HG03175 (cell line): ENCODE results near the gene ITGA7.

Source experiments
- ATAC-seq: cut with Tn5 transposase; IDR thresholded peaks from one replicate; pipeline ENCODE4 v1.9.1; 2021; ENCODE audit warnings: mild to moderate bottlenecking, moderate library complexity; ENCODE audit not compliant: unreplicated experiment

ITGA7 gene

GRCh38 chr12:55707841-55708694, at the start of gene ITGA7:
ITGA7 (minus strand) TSS chr12:55707904; CDS start chr12:55707682, 222 bp downstream.
- peak; percentile 54 for ATAC-seq

DNA sequence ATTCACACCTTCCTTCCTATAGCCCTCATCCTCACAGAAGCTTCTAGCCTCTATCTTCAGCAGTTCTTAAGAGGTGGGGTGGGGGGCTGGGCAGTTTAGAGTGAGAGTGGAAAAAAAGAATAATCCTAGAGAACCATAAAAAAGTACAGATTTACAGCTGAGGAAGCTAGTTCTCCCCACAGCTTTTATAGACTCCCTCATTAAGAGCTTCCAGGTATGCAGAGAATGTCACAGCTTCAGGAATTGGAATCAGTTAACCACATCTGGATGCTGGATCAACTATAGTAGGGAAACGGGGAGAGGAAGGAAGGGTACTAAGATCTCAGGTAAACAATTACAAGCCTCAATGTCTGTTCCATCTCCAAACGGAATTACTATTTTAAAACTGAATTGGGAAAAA, 47.5 kb upstream of the ITGA7 start:
- ATAC-seq: no peak

DNA sequence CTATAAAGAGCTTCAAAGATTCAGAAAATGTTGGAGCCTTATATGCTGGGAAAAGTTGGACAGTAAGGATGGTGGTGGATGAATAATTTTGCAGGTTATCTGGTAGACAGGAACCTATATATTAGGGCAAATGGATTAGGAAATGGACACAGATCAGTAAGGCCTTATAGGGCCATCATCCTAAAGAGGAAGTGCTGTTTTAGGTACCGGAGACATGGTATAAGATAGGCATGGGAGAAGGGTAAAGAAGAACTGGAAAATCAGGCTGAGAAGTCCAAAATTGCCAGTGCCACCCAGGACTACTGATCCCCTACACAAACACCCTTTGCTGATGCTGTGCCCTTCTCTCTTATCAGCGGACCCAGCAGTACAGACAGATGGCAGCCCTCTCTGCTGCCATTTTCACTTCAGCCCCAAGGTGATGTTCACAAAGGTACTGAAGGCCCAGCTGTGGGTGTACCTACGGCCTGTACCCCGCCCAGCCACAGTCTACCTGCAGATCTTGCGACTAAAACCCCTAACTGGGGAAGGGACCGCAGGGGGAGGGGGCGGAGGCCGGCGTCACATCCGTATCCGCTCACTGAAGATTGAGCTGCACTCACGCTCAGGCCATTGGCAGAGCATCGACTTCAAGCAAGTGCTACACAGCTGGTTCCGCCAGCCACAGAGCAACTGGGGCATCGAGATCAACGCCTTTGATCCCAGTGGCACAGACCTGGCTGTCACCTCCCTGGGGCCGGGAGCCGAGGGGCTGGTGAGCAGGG, 40.7 kb upstream of the ITGA7 start:
- ATAC-seq: no peak

DNA sequence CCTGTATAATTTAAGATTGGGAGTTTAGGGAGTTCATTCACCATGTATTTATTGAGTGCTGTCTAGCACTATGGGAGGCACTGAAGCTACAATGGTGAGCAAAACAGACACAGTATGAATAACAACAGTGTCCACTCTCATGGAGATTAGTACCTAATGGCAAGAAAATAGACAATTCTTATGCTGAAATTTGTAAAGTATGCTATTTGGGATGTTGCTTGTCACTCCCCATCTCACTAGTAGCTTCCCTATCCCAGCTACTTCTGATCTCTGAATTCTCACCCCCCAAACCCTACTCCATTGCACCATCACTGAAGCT, 39.2 kb upstream of the ITGA7 start:
- ATAC-seq: no peak

- ATAC-seq: no peak
Observed at GRCh38 chr12:55746174-55746912, 38.6 kb upstream of the ITGA7 start.

DNA sequence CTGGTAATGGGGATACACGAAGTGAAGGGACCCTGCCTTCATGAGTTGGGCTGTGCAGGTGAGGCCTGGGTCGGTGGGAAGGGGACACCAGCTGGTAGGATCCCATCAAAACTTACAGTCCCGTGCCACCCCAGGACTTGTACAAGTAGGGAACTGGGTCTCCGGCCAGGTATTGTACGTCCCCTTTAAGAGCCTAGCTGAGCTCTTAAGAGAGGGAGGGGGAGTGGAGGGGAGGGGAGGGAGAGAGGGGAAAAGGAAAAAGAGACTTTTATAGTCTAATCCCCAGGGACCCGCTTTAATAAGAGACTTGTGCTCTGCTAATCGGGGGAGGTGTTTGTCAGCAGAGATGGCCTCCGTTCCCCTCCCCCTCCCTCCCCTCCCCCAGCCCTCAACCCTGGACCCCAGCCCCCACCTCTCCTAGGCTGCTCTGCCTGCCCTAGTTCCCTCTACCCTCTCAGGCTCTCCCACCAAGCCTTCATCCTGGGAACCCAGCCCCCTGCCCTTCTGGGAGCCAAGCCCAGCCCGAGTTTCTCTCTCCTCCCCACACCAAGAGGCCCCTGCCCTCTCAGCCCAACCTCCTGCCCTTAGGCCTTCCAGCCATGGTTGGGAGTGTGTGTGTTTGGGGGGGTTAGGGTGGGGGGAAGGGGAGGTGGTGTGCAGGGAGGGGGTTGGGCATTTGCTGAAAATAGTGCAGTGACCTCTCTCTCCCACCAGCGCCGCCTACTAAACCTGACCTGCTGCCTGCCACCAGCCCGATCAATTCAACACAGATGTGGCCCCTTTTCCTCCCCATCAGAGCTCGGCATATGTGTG, 37.9 kb upstream of the ITGA7 start:
- no peak for ATAC-seq

GRCh38 chr12:55744340-55745030, 36.8 kb upstream of the ITGA7 start:
- ATAC-seq: no peak

DNA sequence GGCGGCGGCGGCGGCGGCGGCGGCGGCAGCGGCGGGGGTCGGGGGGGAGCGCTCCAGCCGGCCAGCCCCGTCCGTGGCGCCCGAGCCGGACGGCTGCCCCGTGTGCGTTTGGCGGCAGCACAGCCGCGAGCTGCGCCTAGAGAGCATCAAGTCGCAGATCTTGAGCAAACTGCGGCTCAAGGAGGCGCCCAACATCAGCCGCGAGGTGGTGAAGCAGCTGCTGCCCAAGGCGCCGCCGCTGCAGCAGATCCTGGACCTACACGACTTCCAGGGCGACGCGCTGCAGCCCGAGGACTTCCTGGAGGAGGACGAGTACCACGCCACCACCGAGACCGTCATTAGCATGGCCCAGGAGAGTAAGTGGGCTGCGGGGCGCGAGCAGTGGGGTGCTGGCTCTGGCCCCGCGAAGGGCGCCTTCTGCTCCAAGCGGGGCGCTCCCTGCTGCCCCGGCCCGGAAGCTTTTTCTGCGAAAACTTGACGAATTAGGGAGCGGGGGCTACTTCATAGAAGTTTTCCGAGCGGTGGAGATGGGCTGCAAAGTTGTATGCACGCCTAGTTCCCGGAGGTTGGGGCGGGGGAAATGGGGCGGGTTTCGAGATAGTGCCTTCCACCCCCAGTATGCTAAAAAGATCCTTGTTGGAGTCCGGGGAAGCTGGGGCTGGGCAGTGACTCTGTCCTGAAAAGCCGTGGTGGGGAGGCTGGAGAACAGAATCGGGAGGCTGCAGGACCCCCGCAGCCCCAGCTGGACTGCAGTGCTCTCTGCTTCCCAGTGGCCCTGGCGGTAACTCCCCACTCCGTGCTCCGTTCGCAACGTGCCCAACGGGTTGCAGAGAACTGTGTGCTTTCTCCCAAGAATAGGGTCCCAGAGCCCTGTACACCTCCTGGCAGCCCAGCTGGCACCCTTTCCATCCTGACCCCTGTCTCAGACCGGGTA, 36.0 kb upstream of the ITGA7 start:
- peak; percentile 50 for ATAC-seq

GRCh38 chr12:55742719-55743405, 35.2 kb upstream of the ITGA7 start, which contains the start of gene GDF11:
GDF11 (plus strand) TSS chr12:55743122; CDS start chr12:55743317, 195 bp downstream.
- peak; percentile 33 for ATAC-seq

DNA sequence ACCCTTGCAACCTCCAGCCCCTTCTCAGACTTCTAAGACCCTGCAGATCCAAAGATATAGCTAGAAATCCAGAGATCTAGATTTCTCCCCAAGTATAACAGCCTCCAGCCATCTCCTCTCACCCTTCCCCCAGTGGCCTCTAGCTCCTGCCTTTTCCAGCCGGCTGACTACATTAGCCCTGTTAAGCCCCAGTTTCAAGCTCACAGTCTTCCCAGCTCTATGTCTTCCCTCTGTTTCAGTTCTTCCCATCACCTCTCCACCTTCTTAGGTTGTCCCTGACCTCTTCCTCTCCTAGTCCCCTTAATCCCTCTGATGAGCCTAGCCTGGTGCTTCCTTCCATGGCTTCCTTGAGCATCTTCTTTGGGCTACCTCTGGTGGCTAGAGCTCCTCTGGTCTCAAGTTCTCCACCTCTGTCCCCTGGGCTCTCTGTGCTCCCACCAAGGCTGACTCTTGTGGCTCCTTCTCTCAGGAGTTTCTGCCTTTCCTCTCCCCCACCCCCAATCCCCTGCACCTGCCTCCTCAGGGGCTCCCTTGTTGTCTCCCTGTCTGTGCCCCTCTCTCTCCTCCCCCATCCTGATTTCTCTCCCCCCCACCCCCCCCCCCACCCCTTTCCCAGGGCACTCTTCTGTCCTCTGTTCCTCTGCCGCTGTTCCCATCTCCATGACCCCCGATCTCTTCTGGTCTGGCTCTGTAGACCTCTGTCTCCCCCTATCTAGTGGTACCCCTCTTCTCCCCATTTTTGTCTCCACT, 34.4 kb upstream of the ITGA7 start:
- ATAC-seq: no peak

DNA sequence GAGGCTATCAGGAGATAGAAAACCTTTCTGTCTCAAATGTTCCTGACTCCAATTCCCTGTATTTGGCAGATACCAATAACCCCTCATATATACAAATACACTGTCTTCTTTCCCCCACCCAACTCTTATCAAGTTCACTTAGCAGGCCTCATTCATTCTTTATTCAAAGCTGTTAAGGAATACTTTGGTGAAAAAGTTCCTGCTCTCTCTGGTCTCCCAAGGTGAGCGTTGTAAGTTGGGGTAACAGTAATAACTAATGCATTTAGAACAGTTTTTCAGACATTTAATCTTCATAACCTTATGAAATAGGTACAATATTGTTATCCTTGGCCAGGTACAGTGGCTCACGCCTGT, 31.3 kb upstream of the ITGA7 start:
- no peak for ATAC-seq

GRCh38 chr12:55738123-55739024, 30.7 kb upstream of the ITGA7 start:
- peak; percentile 87 for ATAC-seq

- no peak for ATAC-seq
Observed at GRCh38 chr12:55737581-55738122, 29.9 kb upstream of the ITGA7 start.

- peak; percentile 32 for ATAC-seq
Observed at GRCh38 chr12:55736780-55737580, 29.3 kb upstream of the ITGA7 start.

DNA sequence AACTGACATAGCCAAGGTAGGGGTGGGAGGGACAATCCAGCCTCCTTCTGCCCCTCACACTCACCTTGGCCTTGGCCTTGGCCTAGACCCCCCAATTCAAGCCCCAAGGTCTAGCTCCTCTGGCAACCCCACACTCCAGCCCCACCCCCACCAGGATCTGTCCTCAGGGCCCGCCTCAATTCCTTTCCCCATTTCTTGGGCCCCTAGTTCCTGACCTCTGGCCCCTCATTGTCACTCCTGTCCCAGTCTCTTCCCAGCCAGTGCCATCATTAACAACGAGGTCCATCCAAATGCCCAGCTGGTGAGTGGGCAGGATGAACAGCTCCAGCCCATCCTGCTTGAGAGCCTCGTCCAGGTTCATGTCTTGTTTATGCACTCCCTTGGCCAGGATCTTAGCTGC, 28.4 kb upstream of the ITGA7 start:
- ATAC-seq: no peak

- ATAC-seq: no peak
Observed at GRCh38 chr12:55734595-55734994, 26.9 kb upstream of the ITGA7 start.
